ENCODE measurements around the gene AOC2.

DNA sequence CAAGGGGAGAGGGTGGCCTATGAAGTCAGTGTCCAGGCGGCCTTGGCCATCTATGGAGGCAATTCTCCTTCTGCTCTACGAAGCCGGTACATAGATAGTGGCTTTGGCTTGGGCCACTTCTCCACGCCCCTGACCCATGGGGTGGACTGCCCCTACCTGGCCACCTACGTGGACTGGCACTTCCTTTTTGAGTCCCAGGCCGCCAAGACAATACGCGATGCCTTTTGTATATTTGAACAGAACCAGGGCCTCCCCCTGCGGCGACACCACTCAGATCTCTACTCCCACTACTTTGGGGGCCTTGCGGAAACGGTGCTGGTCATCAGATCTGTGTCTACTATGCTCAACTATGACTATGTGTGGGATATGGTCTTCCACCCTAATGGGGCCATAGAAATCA, 24.0 kb downstream of the AOC2 start:
- TF ChIP-seq EP300 (IDR thresholded peaks at IDR 0.05) (no peak), POLR2A (IDR thresholded peaks at IDR 0.05) (no peak)
